Activated CD4-positive, alpha-beta T cell treated with anti-CD3 and anti-CD28 coated beads, Interleukin-2, amount 10 ng/mL, durations not matched to agents 24 days and 14 days (primary cell): ENCODE data around the gene NEURL2. TPM values are rescaled to one million over a fixed set of nuclear protein-coding genes. Genes with fewer than 3 reads are reported as not detected.
A peak's percentile ranks its signal among the peaks of the same experiment; 100 is the strongest.

Source experiments
- DNase-seq: peaks from one replicate; pipeline ENCODE4 v3.0.0; 2022
- H3K27ac Mint-ChIP-seq: one replicate; pipeline ENCODE4 v1.8.0; 2022; ENCODE audit warnings: mild to moderate bottlenecking, mixed read lengths
- H3K27me3 Mint-ChIP-seq: one replicate; pipeline ENCODE4 v1.8.0; 2022; ENCODE audit warnings: mixed read lengths
- H3K36me3 Mint-ChIP-seq: one replicate; pipeline ENCODE4 v1.8.0; 2022; ENCODE audit warnings: low read depth, mild to moderate bottlenecking, mixed read lengths
- H3K4me1 Mint-ChIP-seq: one replicate; pipeline ENCODE4 v1.8.0; 2021; ENCODE audit warnings: mixed read lengths
- H3K4me3 Mint-ChIP-seq: one replicate; pipeline ENCODE4 v1.8.0; 2022; ENCODE audit warnings: mild to moderate bottlenecking, moderate library complexity, mixed read lengths
- H3K9me3 Mint-ChIP-seq: one replicate; pipeline ENCODE4 v1.8.0; 2021; ENCODE audit warnings: mixed read lengths
- intact Hi-C: fragments of 100-400 bp; cut with micrococcal nuclease; formaldehyde crosslinking; loops from one replicate; pipeline ENCODE4 v1.15.1; 2023
- total RNA-seq: library from RNA; stranded (reverse); gene quantifications from 2 replicates; pipeline ENCODE4 v1.2.3, GENCODE V29; 2022

NEURL2 gene
- total RNA-seq, 1 donor from 2014 or later: 2.4 TPM

- DNase-seq: no peak
- Mint-ChIP-seq H3K36me3 (no peaks in the 10 kb centered on the region), H3K4me3 (no peak overlapping the region), H3K27me3 (peaks cover 7% of the 10 kb centered on the region), H3K27ac (no peak overlapping the region), H3K9me3 (no peaks in the 10 kb centered on the region), H3K4me1 (peaks cover 2% of the 10 kb centered on the region)
- intact Hi-C loops: no loop called here
Measured at GRCh38 chr20:45927071-45927878, 36.3 kb upstream of the NEURL2 start.

- H3K9me3 Mint-ChIP-seq: no peaks in the 10 kb centered on the region
- H3K4me1 Mint-ChIP-seq: peaks cover 3% of the 10 kb centered on the region
- H3K27me3 Mint-ChIP-seq: peaks cover 9% of the 10 kb centered on the region
- intact Hi-C loops: no loop called here
- no peak for DNase-seq
- H3K4me3 Mint-ChIP-seq: no peak overlapping the region
- H3K36me3 Mint-ChIP-seq: no peaks in the 10 kb centered on the region
- no peak overlapping the region for H3K27ac Mint-ChIP-seq
Measured at GRCh38 chr20:45926731-45927070, 35.7 kb upstream of the NEURL2 start.

- Mint-ChIP-seq H3K9me3 (no peaks in the 10 kb centered on the region), H3K27me3 (peaks cover 14% of the 10 kb centered on the region), H3K4me3 (no peak overlapping the region), H3K36me3 (no peaks in the 10 kb centered on the region), H3K27ac (no peak overlapping the region), H3K4me1 (peaks cover 5% of the 10 kb centered on the region)
- DNase-seq: no peak
- intact Hi-C loops: no loop called here
Measured at GRCh38 chr20:45925821-45926506, 35.0 kb upstream of the NEURL2 start.

- no peak overlapping the region for H3K4me3 Mint-ChIP-seq
- intact Hi-C loops: no loop called here
- no peak for DNase-seq
- peaks cover 5% of the 10 kb centered on the region for H3K4me1 Mint-ChIP-seq
- peak overlapping the region; percentile 18 for H3K27ac Mint-ChIP-seq
- no peaks in the 10 kb centered on the region for H3K9me3 Mint-ChIP-seq
- H3K36me3 Mint-ChIP-seq: no peaks in the 10 kb centered on the region
- H3K27me3 Mint-ChIP-seq: peaks cover 16% of the 10 kb centered on the region
Measured at GRCh38 chr20:45924391-45925261, 33.6 kb upstream of the NEURL2 start.

GRCh38 chr20:45921337-45922189 is 30.6 kb upstream of the NEURL2 start:
- DNase-seq: no peak
- Mint-ChIP-seq H3K4me3 (no peak overlapping the region), H3K27ac (no peak overlapping the region), H3K9me3 (no peaks in the 10 kb centered on the region), H3K36me3 (no peaks in the 10 kb centered on the region), H3K27me3 (peaks cover 19% of the 10 kb centered on the region), H3K4me1 (peaks cover 5% of the 10 kb centered on the region)
- intact Hi-C loops: no loop called here

GRCh38 chr20:45920462-45921336 is 29.7 kb upstream of the NEURL2 start:
- Mint-ChIP-seq H3K36me3 (no peaks in the 10 kb centered on the region), H3K4me3 (no peak overlapping the region)
- intact Hi-C loops: no loop called here

GRCh38 chr20:45919542-45920399 is 28.8 kb upstream of the NEURL2 start:
- no peaks in the 10 kb centered on the region for H3K36me3 Mint-ChIP-seq
- peaks cover 23% of the 10 kb centered on the region for H3K27me3 Mint-ChIP-seq
- intact Hi-C loops: no loop called here
- no peaks in the 10 kb centered on the region for H3K9me3 Mint-ChIP-seq
- no peak overlapping the region for H3K4me3 Mint-ChIP-seq
- H3K27ac Mint-ChIP-seq: no peak overlapping the region
- H3K4me1 Mint-ChIP-seq: peaks cover 5% of the 10 kb centered on the region
- DNase-seq: no peak

More at GRCh38 chr20:45920462-45921336, 29.7 kb upstream of the NEURL2 start:
- peaks cover 23% of the 10 kb centered on the region for H3K27me3 Mint-ChIP-seq
- no peaks in the 10 kb centered on the region for H3K9me3 Mint-ChIP-seq
- no peak for DNase-seq
- H3K4me1 Mint-ChIP-seq: peaks cover 5% of the 10 kb centered on the region
- no peak overlapping the region for H3K27ac Mint-ChIP-seq

- Mint-ChIP-seq H3K4me3 (no peak overlapping the region), H3K27ac (no peak overlapping the region), H3K4me1 (peaks cover 2% of the 10 kb centered on the region), H3K9me3 (no peaks in the 10 kb centered on the region), H3K36me3 (no peaks in the 10 kb centered on the region), H3K27me3 (peaks cover 21% of the 10 kb centered on the region)
- intact Hi-C loops: no loop called here
- DNase-seq: no peak
Measured at GRCh38 chr20:45918779-45919537, 27.9 kb upstream of the NEURL2 start.

- peaks cover 2% of the 10 kb centered on the region for H3K4me1 Mint-ChIP-seq
- intact Hi-C loops: no loop called here
- no peaks in the 10 kb centered on the region for H3K36me3 Mint-ChIP-seq
- no peak overlapping the region for H3K27ac Mint-ChIP-seq
- no peak overlapping the region for H3K4me3 Mint-ChIP-seq
- no peaks in the 10 kb centered on the region for H3K9me3 Mint-ChIP-seq
- peaks cover 21% of the 10 kb centered on the region for H3K27me3 Mint-ChIP-seq
- DNase-seq: no peak
Measured at GRCh38 chr20:45918182-45918737, 27.3 kb upstream of the NEURL2 start.

GRCh38 chr20:45917790-45918141 is 26.8 kb upstream of the NEURL2 start:
- Mint-ChIP-seq H3K27ac (no peak overlapping the region), H3K36me3 (no peaks in the 10 kb centered on the region), H3K9me3 (no peaks in the 10 kb centered on the region), H3K4me3 (no peak overlapping the region), H3K4me1 (peaks cover 2% of the 10 kb centered on the region), H3K27me3 (peaks cover 20% of the 10 kb centered on the region)
- intact Hi-C loops: no loop called here
- no peak for DNase-seq

GRCh38 chr20:45913116-45913515 is 22.1 kb upstream of the NEURL2 start:
- peaks cover 11% of the 10 kb centered on the region for H3K4me1 Mint-ChIP-seq
- H3K27me3 Mint-ChIP-seq: peaks cover 8% of the 10 kb centered on the region
- H3K36me3 Mint-ChIP-seq: no peaks in the 10 kb centered on the region
- peaks cover 4% of the 10 kb centered on the region for H3K9me3 Mint-ChIP-seq
- H3K27ac Mint-ChIP-seq: peak overlapping the region; percentile 74
- no peak for DNase-seq
- intact Hi-C loops: no loop called here
- H3K4me3 Mint-ChIP-seq: peak overlapping the region; percentile 17
